KMS-11 (cell line): ENCODE measurements around the gene PRSS50.

Experiments used
- H2AFZ ChIP-seq: fragments of 200-600 bp; sonication (generic); 2 replicates; pipeline ENCODE4 v1.6.1; 2016; ENCODE audit warnings: antibody characterized with exemption, mixed run types, low read depth
- H3K27ac ChIP-seq: fragments of 200-600 bp; sonication (generic); 2 replicates; pipeline ENCODE4 v1.6.1; 2016; ENCODE audit warnings: mild to moderate bottlenecking, mixed run types
- H3K27me3 ChIP-seq: fragments of 200-600 bp; sonication (generic); 2 replicates; pipeline ENCODE4 v1.6.1; 2017; ENCODE audit warnings: mild to moderate bottlenecking, low read depth, mixed run types, moderate library complexity; ENCODE audit not compliant: insufficient read depth
- H3K36me3 ChIP-seq: fragments of 200-600 bp; sonication (generic); 2 replicates; pipeline ENCODE4 v1.6.1; 2017; ENCODE audit warnings: mild to moderate bottlenecking, mixed run types; ENCODE audit not compliant: insufficient read depth
- H3K4me1 ChIP-seq: fragments of 200-600 bp; sonication (generic); 2 replicates; pipeline ENCODE4 v1.6.1; 2016; ENCODE audit warnings: mild to moderate bottlenecking, low read depth, mixed run types; ENCODE audit not compliant: poor library complexity, severe bottlenecking
- H3K4me2 ChIP-seq: fragments of 200-600 bp; sonication (generic); 2 replicates; pipeline ENCODE4 v1.7.0; 2016; ENCODE audit warnings: mild to moderate bottlenecking, mixed run types
- H3K4me3 ChIP-seq: fragments of 200-600 bp; sonication (generic); IDR thresholded peaks from 2 replicates; pipeline ENCODE4 v1.6.1; 2017; ENCODE audit warnings: low read depth, low read length, mixed read lengths; ENCODE audit not compliant: insufficient read depth
- H3K79me2 ChIP-seq: fragments of 200-600 bp; sonication (generic); 2 replicates; pipeline ENCODE4 v1.6.1; 2016; ENCODE audit warnings: low read depth, mixed run types; ENCODE audit not compliant: insufficient read depth
- H3K9ac ChIP-seq: fragments of 200-600 bp; sonication (generic); 2 replicates; pipeline ENCODE4 v1.6.1; 2016; ENCODE audit warnings: mild to moderate bottlenecking, mixed run types
- H4K20me1 ChIP-seq: fragments of 200-600 bp; sonication (generic); 2 replicates; pipeline ENCODE4 v1.6.1; 2016; ENCODE audit warnings: mild to moderate bottlenecking, mixed run types; ENCODE audit not compliant: insufficient read depth
- TF ChIP-seq, protein P1 (sequence below): fragments of 200-600 bp; sonication (generic); conservative IDR thresholded peaks from 2 replicates; pipeline ENCODE4 v1.6.1; 2017; ENCODE audit warnings: low read depth, mild to moderate bottlenecking, antibody characterized with exemption, low read length, moderate library complexity, mixed read lengths

The PRSS50 gene

GRCh38 chr3:46722443-46722842, 4.8 kb upstream of the PRSS50 start:
- H3K27me3 ChIP-seq: no peaks in the 10 kb centered on the region
- H3K4me1 ChIP-seq: no peaks in the 10 kb centered on the region
- H3K36me3 ChIP-seq: no peaks in the 10 kb centered on the region
- no peak overlapping the region for H3K4me3 ChIP-seq
- H3K4me2 ChIP-seq: no peak overlapping the region
- H4K20me1 ChIP-seq: no peaks in the 10 kb centered on the region
- no peak overlapping the region for H3K27ac ChIP-seq
- no peak overlapping the region for H2AFZ ChIP-seq
- no peaks in the 10 kb centered on the region for H3K79me2 ChIP-seq
- H3K9ac ChIP-seq: no peak overlapping the region
- TF ChIP-seq, protein P1, sequence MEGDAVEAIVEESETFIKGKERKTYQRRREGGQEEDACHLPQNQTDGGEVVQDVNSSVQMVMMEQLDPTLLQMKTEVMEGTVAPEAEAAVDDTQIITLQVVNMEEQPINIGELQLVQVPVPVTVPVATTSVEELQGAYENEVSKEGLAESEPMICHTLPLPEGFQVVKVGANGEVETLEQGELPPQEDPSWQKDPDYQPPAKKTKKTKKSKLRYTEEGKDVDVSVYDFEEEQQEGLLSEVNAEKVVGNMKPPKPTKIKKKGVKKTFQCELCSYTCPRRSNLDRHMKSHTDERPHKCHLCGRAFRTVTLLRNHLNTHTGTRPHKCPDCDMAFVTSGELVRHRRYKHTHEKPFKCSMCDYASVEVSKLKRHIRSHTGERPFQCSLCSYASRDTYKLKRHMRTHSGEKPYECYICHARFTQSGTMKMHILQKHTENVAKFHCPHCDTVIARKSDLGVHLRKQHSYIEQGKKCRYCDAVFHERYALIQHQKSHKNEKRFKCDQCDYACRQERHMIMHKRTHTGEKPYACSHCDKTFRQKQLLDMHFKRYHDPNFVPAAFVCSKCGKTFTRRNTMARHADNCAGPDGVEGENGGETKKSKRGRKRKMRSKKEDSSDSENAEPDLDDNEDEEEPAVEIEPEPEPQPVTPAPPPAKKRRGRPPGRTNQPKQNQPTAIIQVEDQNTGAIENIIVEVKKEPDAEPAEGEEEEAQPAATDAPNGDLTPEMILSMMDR: no peak

- H3K36me3 ChIP-seq: no peaks in the 10 kb centered on the region
- no peaks in the 10 kb centered on the region for H4K20me1 ChIP-seq
- H3K27ac ChIP-seq: no peak overlapping the region
- H3K4me3 ChIP-seq: no peak overlapping the region
- TF ChIP-seq, protein P1: no peak
- no peaks in the 10 kb centered on the region for H3K4me1 ChIP-seq
- H3K27me3 ChIP-seq: no peaks in the 10 kb centered on the region
- no peak overlapping the region for H2AFZ ChIP-seq
- H3K4me2 ChIP-seq: no peak overlapping the region
- H3K79me2 ChIP-seq: no peaks in the 10 kb centered on the region
- H3K9ac ChIP-seq: no peak overlapping the region
Observed at GRCh38 chr3:46721009-46721408, 3.3 kb upstream of the PRSS50 start.

- Histone ChIP-seq H3K9ac (no peak overlapping the region), H3K27me3 (no peaks in the 10 kb centered on the region)
Observed at GRCh38 chr3:46719735-46720271, 2.1 kb upstream of the PRSS50 start.

DNA sequence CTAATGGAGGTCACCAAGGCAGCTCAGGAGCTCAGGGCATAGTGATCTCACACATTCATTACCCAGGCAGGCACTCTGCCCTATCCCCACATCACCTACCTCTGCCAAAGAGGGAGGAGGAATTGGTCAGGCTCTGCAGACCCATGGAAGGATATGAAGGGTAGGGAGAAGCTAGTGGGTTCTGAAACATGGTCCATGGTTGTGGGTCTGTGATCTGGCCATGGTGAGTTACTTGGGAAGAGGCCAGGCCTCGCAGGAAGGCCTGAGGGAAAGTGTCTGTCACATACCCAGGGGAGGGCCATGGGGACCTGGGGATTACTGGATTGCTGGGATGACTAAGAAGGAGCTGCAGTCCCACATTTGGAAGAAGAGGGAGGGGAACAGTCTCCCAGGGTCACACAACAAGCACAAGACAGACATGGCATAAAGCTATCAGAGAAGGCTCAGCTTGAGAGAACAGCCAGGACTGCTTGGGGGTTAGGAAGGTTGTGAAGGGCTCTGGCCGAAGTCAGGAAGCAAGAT, 1.4 kb upstream of the PRSS50 start:
- Histone ChIP-seq H3K9ac (no peak overlapping the region), H3K4me3 (no peak overlapping the region), H3K4me1 (no peaks in the 10 kb centered on the region), H2AFZ (no peak overlapping the region), H4K20me1 (no peaks in the 10 kb centered on the region), H3K27ac (no peak overlapping the region), H3K79me2 (no peaks in the 10 kb centered on the region), H3K36me3 (no peaks in the 10 kb centered on the region), H3K4me2 (no peak overlapping the region), H3K27me3 (no peaks in the 10 kb centered on the region)
- TF ChIP-seq, protein P1: no peak

More at GRCh38 chr3:46719735-46720271, 2.1 kb upstream of the PRSS50 start:
- TF ChIP-seq, protein P1: no peak
- Histone ChIP-seq H3K27ac (no peak overlapping the region), H3K4me2 (no peak overlapping the region), H3K4me3 (no peak overlapping the region), H3K4me1 (no peaks in the 10 kb centered on the region), H3K79me2 (no peaks in the 10 kb centered on the region), H3K36me3 (no peaks in the 10 kb centered on the region), H4K20me1 (no peaks in the 10 kb centered on the region), H2AFZ (no peak overlapping the region)
